HEK293 (cell line): ENCODE data around the gene TXNL1.
A peak's percentile ranks its signal among the peaks of the same experiment; 100 is the strongest.

Experiments
- GLIS2 ChIP-seq: fragments of 450-650 bp; formaldehyde crosslinking; IDR thresholded peaks from 2 replicates; pipeline ENCODE4 v1.5.1; 2016; ENCODE audit warnings: missing biosample characterization, missing genetic modification characterization
- IKZF3 ChIP-seq: fragments of 450-650 bp; IDR thresholded peaks from 2 replicates; pipeline ENCODE4 v1.5.0; 2018; ENCODE audit warnings: missing biosample characterization, mild to moderate bottlenecking, missing genetic modification characterization, moderate library complexity
- ZBTB7A ChIP-seq: fragments of 450-650 bp; formaldehyde crosslinking; IDR thresholded peaks from 2 replicates; pipeline ENCODE4 v1.5.1; 2016; ENCODE audit warnings: low read depth, missing biosample characterization, missing genetic modification characterization
- ZBTB8A ChIP-seq: fragments of 450-650 bp; formaldehyde crosslinking; IDR thresholded peaks from 2 replicates; pipeline ENCODE4 v1.5.1; 2016; ENCODE audit warnings: missing biosample characterization, missing genetic modification characterization
- ZEB2 ChIP-seq: fragments of 450-650 bp; formaldehyde crosslinking; IDR thresholded peaks from 2 replicates; pipeline ENCODE4 v1.5.1; 2016; ENCODE audit warnings: missing biosample characterization, missing genetic modification characterization
- ZFHX2 ChIP-seq: fragments of 450-650 bp; formaldehyde crosslinking; conservative IDR thresholded peaks from 2 replicates; pipeline ENCODE4 v1.5.1; 2016; ENCODE audit warnings: missing biosample characterization, missing genetic modification characterization
- ZFP37 ChIP-seq: fragments of 450-650 bp; formaldehyde crosslinking; IDR thresholded peaks from 2 replicates; pipeline ENCODE4 v1.5.1; 2016; ENCODE audit warnings: missing biosample characterization, missing genetic modification characterization
- ZIC2 ChIP-seq: fragments of 450-650 bp; formaldehyde crosslinking; IDR thresholded peaks from 2 replicates; pipeline ENCODE4 v1.5.1; 2016; ENCODE audit warnings: missing biosample characterization, missing genetic modification characterization
- ZNF10 ChIP-seq: fragments of 450-650 bp; formaldehyde crosslinking; IDR thresholded peaks from 2 replicates; pipeline ENCODE4 v1.5.1; 2017; ENCODE audit warnings: missing biosample characterization, missing genetic modification characterization
- ZNF155 ChIP-seq: fragments of 450-650 bp; formaldehyde crosslinking; IDR thresholded peaks from 2 replicates; pipeline ENCODE4 v1.5.1; 2016; ENCODE audit warnings: missing biosample characterization, missing genetic modification characterization
- ZNF2 ChIP-seq: fragments of 450-650 bp; formaldehyde crosslinking; IDR thresholded peaks from 2 replicates; pipeline ENCODE4 v1.5.1; 2016; ENCODE audit warnings: missing biosample characterization, missing genetic modification characterization
- ZNF211 ChIP-seq: fragments of 450-650 bp; formaldehyde crosslinking; IDR thresholded peaks from 2 replicates; pipeline ENCODE4 v1.5.1; 2016; ENCODE audit warnings: low read depth, missing biosample characterization, missing genetic modification characterization
- ZNF24 ChIP-seq: fragments of 450-650 bp; formaldehyde crosslinking; IDR thresholded peaks from 2 replicates; pipeline ENCODE4 v1.5.1; 2016; ENCODE audit warnings: missing biosample characterization, missing genetic modification characterization
- ZNF266 ChIP-seq: fragments of 450-650 bp; formaldehyde crosslinking; IDR thresholded peaks from 2 replicates; pipeline ENCODE4 v1.5.1; 2016; ENCODE audit warnings: missing biosample characterization, missing genetic modification characterization, low read depth
- ZNF335 ChIP-seq: fragments of 450-650 bp; formaldehyde crosslinking; conservative IDR thresholded peaks from 2 replicates; pipeline ENCODE4 v1.5.1; 2016; ENCODE audit warnings: missing biosample characterization, missing genetic modification characterization
- ZNF391 ChIP-seq: fragments of 450-650 bp; formaldehyde crosslinking; IDR thresholded peaks from 2 replicates; pipeline ENCODE4 v1.5.1; 2016; ENCODE audit warnings: low read depth, missing biosample characterization, missing genetic modification characterization, borderline replicate concordance
- ZNF394 ChIP-seq: fragments of 450-650 bp; formaldehyde crosslinking; IDR thresholded peaks from 2 replicates; pipeline ENCODE4 v1.5.1; 2016; ENCODE audit warnings: missing biosample characterization, missing genetic modification characterization, mild to moderate bottlenecking, moderate library complexity, borderline replicate concordance
- ZNF473 ChIP-seq: fragments of 450-650 bp; formaldehyde crosslinking; IDR thresholded peaks from 2 replicates; pipeline ENCODE4 v1.5.1; 2017; ENCODE audit warnings: missing biosample characterization, missing genetic modification characterization
- ZNF529 ChIP-seq: fragments of 450-650 bp; formaldehyde crosslinking; IDR thresholded peaks from 2 replicates; pipeline ENCODE4 v1.5.1; 2017; ENCODE audit warnings: missing genetic modification characterization, missing biosample characterization; ENCODE audit not compliant: insufficient replicate concordance
- ZNF549 ChIP-seq: fragments of 450-650 bp; IDR thresholded peaks from 2 replicates; pipeline ENCODE4 v1.5.1; 2018; ENCODE audit warnings: missing biosample characterization, missing genetic modification characterization, mild to moderate bottlenecking, inconsistent platforms, moderate library complexity
- ZNF555 ChIP-seq: fragments of 450-650 bp; formaldehyde crosslinking; conservative IDR thresholded peaks from 2 replicates; pipeline ENCODE4 v1.5.1; 2017; ENCODE audit warnings: missing biosample characterization, mild to moderate bottlenecking, missing genetic modification characterization, inconsistent platforms
- ZNF629 ChIP-seq: fragments of 450-650 bp; formaldehyde crosslinking; IDR thresholded peaks from 2 replicates; pipeline ENCODE4 v1.5.1; 2017; ENCODE audit warnings: missing biosample characterization, missing genetic modification characterization
- ZNF792 ChIP-seq: fragments of 450-650 bp; formaldehyde crosslinking; IDR thresholded peaks from 2 replicates; pipeline ENCODE4 v1.5.1; 2016; ENCODE audit warnings: missing biosample characterization, missing genetic modification characterization
- ZNF843 ChIP-seq: fragments of 450-650 bp; formaldehyde crosslinking; IDR thresholded peaks from 2 replicates; pipeline ENCODE4 v1.5.1; 2016; ENCODE audit warnings: missing biosample characterization, missing genetic modification characterization
- ZSCAN30 ChIP-seq: fragments of 450-650 bp; IDR thresholded peaks from 2 replicates; pipeline ENCODE4 v1.5.1; 2018; ENCODE audit warnings: missing biosample characterization, mild to moderate bottlenecking, missing genetic modification characterization, moderate library complexity
- TF ChIP-seq, protein P1 (sequence below): fragments of 450-650 bp; formaldehyde crosslinking; IDR thresholded peaks from 2 replicates; pipeline ENCODE4 v1.5.1; 2016; ENCODE audit warnings: missing biosample characterization, missing genetic modification characterization
- TF ChIP-seq, protein P2 (sequence below): fragments of 450-650 bp; formaldehyde crosslinking; IDR thresholded peaks from 2 replicates; pipeline ENCODE4 v1.5.1; 2016; ENCODE audit warnings: missing biosample characterization, missing genetic modification characterization
- TF ChIP-seq, protein P3 (sequence below): fragments of 450-650 bp; formaldehyde crosslinking; optimal IDR thresholded peaks from 2 replicates; pipeline ENCODE3; 2016; ENCODE audit warnings: missing biosample characterization, mild to moderate bottlenecking, missing genetic modification characterization
- TF ChIP-seq, protein P4 (sequence below): fragments of 450-650 bp; formaldehyde crosslinking; IDR thresholded peaks from 2 replicates; pipeline ENCODE4 v1.5.1; 2016; ENCODE audit warnings: missing biosample characterization, missing genetic modification characterization

The TXNL1 gene

DNA sequence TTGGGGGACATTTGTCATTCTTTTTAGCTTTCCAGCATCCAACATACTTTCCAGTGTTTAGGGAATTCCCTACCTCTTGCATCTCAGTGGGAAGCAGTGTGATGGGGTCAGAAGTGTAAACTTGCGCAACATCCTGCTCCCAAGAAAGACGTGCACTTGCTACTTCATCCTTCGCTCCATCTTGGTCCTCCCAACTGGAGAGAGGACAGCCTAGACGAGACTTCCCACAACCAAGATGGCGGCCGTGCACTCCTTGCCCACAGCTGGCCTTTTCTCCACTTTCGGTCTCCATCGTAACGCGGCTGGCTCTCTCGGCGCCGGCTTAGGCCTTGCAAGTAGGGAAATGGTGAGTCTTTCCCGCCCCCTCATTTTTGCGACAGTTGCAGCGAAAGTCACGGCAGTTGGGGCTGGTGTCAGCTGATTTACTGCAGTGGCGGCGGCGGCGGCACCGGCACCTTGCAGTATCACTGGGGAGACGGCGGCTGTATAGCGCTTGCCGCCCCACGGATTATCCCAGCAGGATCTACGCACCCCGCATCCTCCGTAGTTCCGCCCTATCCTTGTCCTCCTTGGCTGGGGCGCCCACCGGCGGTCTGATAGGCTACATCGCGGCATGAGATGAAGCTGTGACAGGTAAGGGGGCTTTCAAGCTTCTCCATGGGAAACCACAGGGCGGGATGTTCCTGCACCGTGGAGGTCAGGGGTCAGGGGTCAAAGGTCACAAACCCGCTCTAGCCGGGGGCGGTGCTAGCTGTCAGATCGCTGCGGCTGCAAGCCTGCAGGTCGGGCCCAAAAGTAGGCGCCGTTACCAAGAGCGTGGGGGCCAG, 12.8 kb upstream of the TXNL1 start, which contains the start of gene WDR7 (continued):
- TF ChIP-seq, protein P1, sequence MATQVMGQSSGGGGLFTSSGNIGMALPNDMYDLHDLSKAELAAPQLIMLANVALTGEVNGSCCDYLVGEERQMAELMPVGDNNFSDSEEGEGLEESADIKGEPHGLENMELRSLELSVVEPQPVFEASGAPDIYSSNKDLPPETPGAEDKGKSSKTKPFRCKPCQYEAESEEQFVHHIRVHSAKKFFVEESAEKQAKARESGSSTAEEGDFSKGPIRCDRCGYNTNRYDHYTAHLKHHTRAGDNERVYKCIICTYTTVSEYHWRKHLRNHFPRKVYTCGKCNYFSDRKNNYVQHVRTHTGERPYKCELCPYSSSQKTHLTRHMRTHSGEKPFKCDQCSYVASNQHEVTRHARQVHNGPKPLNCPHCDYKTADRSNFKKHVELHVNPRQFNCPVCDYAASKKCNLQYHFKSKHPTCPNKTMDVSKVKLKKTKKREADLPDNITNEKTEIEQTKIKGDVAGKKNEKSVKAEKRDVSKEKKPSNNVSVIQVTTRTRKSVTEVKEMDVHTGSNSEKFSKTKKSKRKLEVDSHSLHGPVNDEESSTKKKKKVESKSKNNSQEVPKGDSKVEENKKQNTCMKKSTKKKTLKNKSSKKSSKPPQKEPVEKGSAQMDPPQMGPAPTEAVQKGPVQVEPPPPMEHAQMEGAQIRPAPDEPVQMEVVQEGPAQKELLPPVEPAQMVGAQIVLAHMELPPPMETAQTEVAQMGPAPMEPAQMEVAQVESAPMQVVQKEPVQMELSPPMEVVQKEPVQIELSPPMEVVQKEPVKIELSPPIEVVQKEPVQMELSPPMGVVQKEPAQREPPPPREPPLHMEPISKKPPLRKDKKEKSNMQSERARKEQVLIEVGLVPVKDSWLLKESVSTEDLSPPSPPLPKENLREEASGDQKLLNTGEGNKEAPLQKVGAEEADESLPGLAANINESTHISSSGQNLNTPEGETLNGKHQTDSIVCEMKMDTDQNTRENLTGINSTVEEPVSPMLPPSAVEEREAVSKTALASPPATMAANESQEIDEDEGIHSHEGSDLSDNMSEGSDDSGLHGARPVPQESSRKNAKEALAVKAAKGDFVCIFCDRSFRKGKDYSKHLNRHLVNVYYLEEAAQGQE: no peak
- TF ChIP-seq ZNF394 (tag by site-specific recombination) (peak; percentile 89), ZNF24 (tag by site-specific recombination) (0 out of 2 replicates have a peak, but pooled peaks have one; percentile 43), ZIC2 (peak; percentile 85), ZNF792 (tag by site-specific recombination) (0 out of 2 replicates have a peak, but pooled peaks have one; percentile 6), ZNF629 (tag by site-specific recombination) (peak; percentile 55), ZFHX2 (tag by site-specific recombination) (peak; percentile 85), ZNF555 (no peak), ZBTB8A (peak; percentile 34; the same call in 1 of the 2 replicates), ZNF266 (no peak), ZEB2 (tag by site-specific recombination) (0 out of 2 replicates have a peak, but pooled peaks have one; percentile 39), ZNF529 (no peak), IKZF3 (tag by site-specific recombination) (peak; percentile 84), ZSCAN30 (tag by site-specific recombination) (peak; percentile 10; the same call in 1 of the 2 replicates), ZNF843 (tag by site-specific recombination) (peak; percentile 48; the same call in 1 of the 2 replicates), ZFP37 (tag by site-specific recombination) (peak; percentile 68), GLIS2 (tag by site-specific recombination) (peak; percentile 37; the same call in 1 of the 2 replicates), ZNF10 (tag by site-specific recombination) (peak; percentile 77), ZNF391 (tag by site-specific recombination) (peak; percentile 77), ZNF549 (no peak), ZNF2 (tag by site-specific recombination) (0 out of 2 replicates have a peak, but pooled peaks have one; percentile 28), ZNF211 (tag by site-specific recombination) (no peak), ZBTB7A (no peak), ZNF155 (tag by site-specific recombination) (no peak), ZNF335 (tag by site-specific recombination) (peak; percentile 99), ZNF473 (no peak)
- TF ChIP-seq, protein P2, sequence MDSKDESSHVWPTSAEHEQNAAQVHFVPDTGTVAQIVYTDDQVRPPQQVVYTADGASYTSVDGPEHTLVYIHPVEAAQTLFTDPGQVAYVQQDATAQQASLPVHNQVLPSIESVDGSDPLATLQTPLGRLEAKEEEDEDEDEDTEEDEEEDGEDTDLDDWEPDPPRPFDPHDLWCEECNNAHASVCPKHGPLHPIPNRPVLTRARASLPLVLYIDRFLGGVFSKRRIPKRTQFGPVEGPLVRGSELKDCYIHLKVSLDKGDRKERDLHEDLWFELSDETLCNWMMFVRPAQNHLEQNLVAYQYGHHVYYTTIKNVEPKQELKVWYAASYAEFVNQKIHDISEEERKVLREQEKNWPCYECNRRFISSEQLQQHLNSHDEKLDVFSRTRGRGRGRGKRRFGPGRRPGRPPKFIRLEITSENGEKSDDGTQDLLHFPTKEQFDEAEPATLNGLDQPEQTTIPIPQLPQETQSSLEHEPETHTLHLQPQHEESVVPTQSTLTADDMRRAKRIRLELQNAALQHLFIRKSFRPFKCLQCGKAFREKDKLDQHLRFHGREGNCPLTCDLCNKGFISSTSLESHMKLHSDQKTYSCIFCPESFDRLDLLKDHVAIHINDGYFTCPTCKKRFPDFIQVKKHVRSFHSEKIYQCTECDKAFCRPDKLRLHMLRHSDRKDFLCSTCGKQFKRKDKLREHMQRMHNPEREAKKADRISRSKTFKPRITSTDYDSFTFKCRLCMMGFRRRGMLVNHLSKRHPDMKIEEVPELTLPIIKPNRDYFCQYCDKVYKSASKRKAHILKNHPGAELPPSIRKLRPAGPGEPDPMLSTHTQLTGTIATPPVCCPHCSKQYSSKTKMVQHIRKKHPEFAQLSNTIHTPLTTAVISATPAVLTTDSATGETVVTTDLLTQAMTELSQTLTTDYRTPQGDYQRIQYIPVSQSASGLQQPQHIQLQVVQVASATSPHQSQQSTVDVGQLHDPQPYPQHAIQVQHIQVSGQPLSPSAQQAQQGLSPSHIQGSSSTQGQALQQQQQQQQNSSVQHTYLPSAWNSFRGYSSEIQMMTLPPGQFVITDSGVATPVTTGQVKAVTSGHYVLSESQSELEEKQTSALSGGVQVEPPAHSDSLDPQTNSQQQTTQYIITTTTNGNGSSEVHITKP (tag by site-specific recombination): peak; percentile 74
- TF ChIP-seq, protein P3, sequence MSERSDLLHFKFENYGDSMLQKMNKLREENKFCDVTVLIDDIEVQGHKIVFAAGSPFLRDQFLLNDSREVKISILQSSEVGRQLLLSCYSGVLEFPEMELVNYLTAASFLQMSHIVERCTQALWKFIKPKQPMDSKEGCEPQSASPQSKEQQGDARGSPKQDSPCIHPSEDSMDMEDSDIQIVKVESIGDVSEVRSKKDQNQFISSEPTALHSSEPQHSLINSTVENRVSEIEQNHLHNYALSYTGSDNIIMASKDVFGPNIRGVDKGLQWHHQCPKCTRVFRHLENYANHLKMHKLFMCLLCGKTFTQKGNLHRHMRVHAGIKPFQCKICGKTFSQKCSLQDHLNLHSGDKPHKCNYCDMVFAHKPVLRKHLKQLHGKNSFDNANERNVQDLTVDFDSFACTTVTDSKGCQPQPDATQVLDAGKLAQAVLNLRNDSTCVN (tag by site-specific recombination): peak; percentile 14
- TF ChIP-seq, protein P4, sequence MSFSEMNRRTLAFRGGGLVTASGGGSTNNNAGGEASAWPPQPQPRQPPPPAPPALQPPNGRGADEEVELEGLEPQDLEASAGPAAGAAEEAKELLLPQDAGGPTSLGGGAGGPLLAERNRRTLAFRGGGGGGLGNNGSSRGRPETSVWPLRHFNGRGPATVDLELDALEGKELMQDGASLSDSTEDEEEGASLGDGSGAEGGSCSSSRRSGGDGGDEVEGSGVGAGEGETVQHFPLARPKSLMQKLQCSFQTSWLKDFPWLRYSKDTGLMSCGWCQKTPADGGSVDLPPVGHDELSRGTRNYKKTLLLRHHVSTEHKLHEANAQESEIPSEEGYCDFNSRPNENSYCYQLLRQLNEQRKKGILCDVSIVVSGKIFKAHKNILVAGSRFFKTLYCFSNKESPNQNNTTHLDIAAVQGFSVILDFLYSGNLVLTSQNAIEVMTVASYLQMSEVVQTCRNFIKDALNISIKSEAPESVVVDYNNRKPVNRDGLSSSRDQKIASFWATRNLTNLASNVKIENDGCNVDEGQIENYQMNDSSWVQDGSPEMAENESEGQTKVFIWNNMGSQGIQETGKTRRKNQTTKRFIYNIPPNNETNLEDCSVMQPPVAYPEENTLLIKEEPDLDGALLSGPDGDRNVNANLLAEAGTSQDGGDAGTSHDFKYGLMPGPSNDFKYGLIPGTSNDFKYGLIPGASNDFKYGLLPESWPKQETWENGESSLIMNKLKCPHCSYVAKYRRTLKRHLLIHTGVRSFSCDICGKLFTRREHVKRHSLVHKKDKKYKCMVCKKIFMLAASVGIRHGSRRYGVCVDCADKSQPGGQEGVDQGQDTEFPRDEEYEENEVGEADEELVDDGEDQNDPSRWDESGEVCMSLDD (tag by site-specific recombination): peak; percentile 74
